Keratinocyte (primary cell): ENCODE results near the gene VKORC1. TPM values are rescaled to one million over a fixed set of nuclear protein-coding genes. Genes with fewer than 3 reads are reported as not detected.

Experiments
- DNase-seq: peaks from one replicate; pipeline ENCODE4 v3.0.0-alpha.2; 2011; ENCODE audit warnings: low read depth, missing footprints, low spot score
- FAIRE-seq: peaks from 2 replicates; lab custom pipeline; 2011; peaks lifted over from hg19 to GRCh38; lab: Jason Lieb, UNC
- H2AFZ ChIP-seq: 2 replicates; pipeline ENCODE4 v1.6.0; 2012; ENCODE audit warnings: low read length, control low read depth, inconsistent platforms; ENCODE audit not compliant: control insufficient read depth
- H3K27ac ChIP-seq: 2 replicates; pipeline ENCODE4 v1.5.1; 2011; ENCODE audit warnings: low read length; ENCODE audit not compliant: control insufficient read depth, insufficient read depth
- H3K27me3 ChIP-seq: 3 replicates; pipeline ENCODE4 v1.6.0; 2011; ENCODE audit warnings: low read length; ENCODE audit not compliant: control insufficient read depth, insufficient read depth; ENCODE audit errors: extremely low read depth
- H3K36me3 ChIP-seq, 2 experiments: 2 replicates in 1 of 2; 3 replicates in 1 of 2; pipeline ENCODE4 v1.5.1; 2011; ENCODE audit warnings: low read length in 2 of 2, mild to moderate bottlenecking in 1 of 2; ENCODE audit not compliant: control insufficient read depth in 2 of 2, insufficient read depth in 2 of 2; ENCODE audit errors: extremely low read depth in 1 of 2
- H3K4me1 ChIP-seq: 3 replicates; pipeline ENCODE4 v1.5.1; 2011; ENCODE audit warnings: low read length; ENCODE audit not compliant: control insufficient read depth, insufficient read depth; ENCODE audit errors: extremely low read depth
- H3K4me2 ChIP-seq: 3 replicates; pipeline ENCODE4 v1.6.0; 2011; ENCODE audit warnings: low read depth, low read length; ENCODE audit not compliant: control insufficient read depth, insufficient read depth; ENCODE audit errors: extremely low read depth
- H3K4me3 ChIP-seq, 3 experiments: fragments of 200-600 bp in 1 of 3; sonication (generic) in 1 of 3; 2 replicates in 2 of 3; 3 replicates in 1 of 3; pipeline ENCODE4 v1.5.1; 2011 to 2016; ENCODE audit warnings: low read length in 3 of 3, mild to moderate bottlenecking in 3 of 3, control low read depth in 2 of 3, inconsistent platforms in 1 of 3, low read depth in 1 of 3, mixed read lengths in 1 of 3, mixed run types in 1 of 3, moderate library complexity in 1 of 3; ENCODE audit not compliant: control insufficient read depth in 2 of 3, insufficient read depth in 2 of 3; ENCODE audit errors: extremely low read depth in 1 of 3
- H3K79me2 ChIP-seq: 2 replicates; pipeline ENCODE4 v1.6.0; 2012; ENCODE audit warnings: low read length; ENCODE audit not compliant: control insufficient read depth, insufficient read depth
- H3K9ac ChIP-seq: 3 replicates; pipeline ENCODE4 v1.6.0; 2011; ENCODE audit warnings: low read length; ENCODE audit not compliant: control insufficient read depth, insufficient read depth; ENCODE audit errors: extremely low read depth
- H3K9me1 ChIP-seq: 3 replicates; pipeline ENCODE4 v1.6.0; 2011; ENCODE audit warnings: low read length; ENCODE audit not compliant: control insufficient read depth, insufficient read depth; ENCODE audit errors: extremely low read depth
- H3K9me3 ChIP-seq: 2 replicates; pipeline ENCODE4 v1.5.1; 2012; ENCODE audit warnings: low read depth, low read length; ENCODE audit not compliant: control insufficient read depth
- H4K20me1 ChIP-seq: 3 replicates; pipeline ENCODE4 v1.6.0; 2011; ENCODE audit warnings: low read length; ENCODE audit not compliant: control insufficient read depth, insufficient read depth; ENCODE audit errors: extremely low read depth
- EZH2 ChIP-seq: IDR thresholded peaks from one replicate; pipeline ENCODE4 v1.6.1; 2012; ENCODE audit warnings: inconsistent platforms, mild to moderate bottlenecking, low read length, moderate library complexity
- dilution Hi-C: fragments of 300-500 bp; cut with MboI; formaldehyde crosslinking; loops from one replicate; pipeline ENCODE4 v1.7.0; 2020; ENCODE audit warnings: low sequenced_read_pairs; ENCODE audit not compliant: extremely low pct_ligation_motif_present
- polyA plus RNA-seq, 5 experiments: library from polyadenylated mRNA; depleted of rRNA in 3 of 5; stranded (reverse) in 3 of 5; stranded (forward) in 1 of 5; unstranded in 1 of 5; fragments of >200 nt; gene quantifications; 1 replicate in 1 of 5; 2 replicates in 3 of 5; 3 replicates in 1 of 5; pipeline versions ENCODE4 v1.2.1 to v1.2.3, GENCODE V29; 2011 to 2012; ENCODE audit warnings: missing spikeins in 2 of 5, low read depth in 1 of 5, low replicate concordance in 1 of 5
- TF ChIP-seq, protein P1 (sequence below), 3 experiments: IDR thresholded peaks in 1 of 3; conservative IDR thresholded peaks in 1 of 3; optimal IDR thresholded peaks in 1 of 3; 2 replicates in 2 of 3; 3 replicates in 1 of 3; pipeline versions ENCODE3 to v1.5.1; 2011; ENCODE audit warnings: low read length in 3 of 3, mild to moderate bottlenecking in 3 of 3, moderate library complexity in 2 of 3, control low read depth in 1 of 3, inconsistent platforms in 1 of 3; ENCODE audit not compliant: insufficient read depth in 2 of 3; ENCODE audit errors: extremely low read depth in 1 of 3

VKORC1 gene
- polyA plus RNA-seq, 1 donor (not counting 4 experiments of a cell fraction or from before 2014, with no cell fraction given), result 73.6 TPM

DNA sequence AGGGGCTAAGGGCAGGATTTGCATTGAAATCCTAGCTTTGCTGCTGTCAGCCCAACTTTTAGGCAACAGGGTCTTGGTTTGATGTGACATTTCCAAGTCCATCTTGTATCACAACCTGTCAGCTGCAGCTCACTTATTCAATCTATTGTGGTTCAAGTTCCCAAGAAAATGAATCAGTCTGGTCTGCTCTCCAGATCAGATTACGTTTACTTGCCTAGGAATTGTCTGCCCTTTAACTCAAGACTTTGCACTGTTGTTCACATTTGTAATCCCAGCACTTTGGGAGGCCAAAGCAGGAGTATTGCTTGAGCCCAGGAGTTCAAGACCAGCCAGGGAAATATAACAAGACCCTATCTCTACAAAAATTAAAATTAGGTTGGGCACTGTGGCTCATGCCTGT, 51.2 kb downstream of the VKORC1 start:
- Histone ChIP-seq H3K9ac (no peak overlapping the region), H4K20me1 (no peaks in the 10 kb centered on the region), H3K4me2 (no peak overlapping the region), H3K9me3 (no peaks in the 10 kb centered on the region), H3K27me3 (no peaks in the 10 kb centered on the region), H3K79me2 (no peaks in the 10 kb centered on the region), H2AFZ (no peak overlapping the region), H3K9me1 (no peaks in the 10 kb centered on the region), H3K36me3 (peaks cover 17 to 20% of the 10 kb centered on the region in 2 experiments), H3K27ac (no peak overlapping the region), H3K4me3 (no peak overlapping the region), H3K4me1 (no peaks in the 10 kb centered on the region)
- FAIRE-seq (no peak), DNase-seq (no peak)
- no peak for TF ChIP-seq EZH2
- TF ChIP-seq, protein P1, sequence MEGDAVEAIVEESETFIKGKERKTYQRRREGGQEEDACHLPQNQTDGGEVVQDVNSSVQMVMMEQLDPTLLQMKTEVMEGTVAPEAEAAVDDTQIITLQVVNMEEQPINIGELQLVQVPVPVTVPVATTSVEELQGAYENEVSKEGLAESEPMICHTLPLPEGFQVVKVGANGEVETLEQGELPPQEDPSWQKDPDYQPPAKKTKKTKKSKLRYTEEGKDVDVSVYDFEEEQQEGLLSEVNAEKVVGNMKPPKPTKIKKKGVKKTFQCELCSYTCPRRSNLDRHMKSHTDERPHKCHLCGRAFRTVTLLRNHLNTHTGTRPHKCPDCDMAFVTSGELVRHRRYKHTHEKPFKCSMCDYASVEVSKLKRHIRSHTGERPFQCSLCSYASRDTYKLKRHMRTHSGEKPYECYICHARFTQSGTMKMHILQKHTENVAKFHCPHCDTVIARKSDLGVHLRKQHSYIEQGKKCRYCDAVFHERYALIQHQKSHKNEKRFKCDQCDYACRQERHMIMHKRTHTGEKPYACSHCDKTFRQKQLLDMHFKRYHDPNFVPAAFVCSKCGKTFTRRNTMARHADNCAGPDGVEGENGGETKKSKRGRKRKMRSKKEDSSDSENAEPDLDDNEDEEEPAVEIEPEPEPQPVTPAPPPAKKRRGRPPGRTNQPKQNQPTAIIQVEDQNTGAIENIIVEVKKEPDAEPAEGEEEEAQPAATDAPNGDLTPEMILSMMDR (optimal IDR thresholded peaks at IDR 0.05 in 1 of 3, IDR thresholded peaks at IDR 0.05 in 1 of 3, conservative IDR thresholded peaks at IDR 0.05 in 1 of 3; ENCODE audit: extremely low read depth in 1 of 3, insufficient read depth in 2 of 3, low read length in 3 of 3), result no peak
- dilution Hi-C loops, result no loop called here

DNA sequence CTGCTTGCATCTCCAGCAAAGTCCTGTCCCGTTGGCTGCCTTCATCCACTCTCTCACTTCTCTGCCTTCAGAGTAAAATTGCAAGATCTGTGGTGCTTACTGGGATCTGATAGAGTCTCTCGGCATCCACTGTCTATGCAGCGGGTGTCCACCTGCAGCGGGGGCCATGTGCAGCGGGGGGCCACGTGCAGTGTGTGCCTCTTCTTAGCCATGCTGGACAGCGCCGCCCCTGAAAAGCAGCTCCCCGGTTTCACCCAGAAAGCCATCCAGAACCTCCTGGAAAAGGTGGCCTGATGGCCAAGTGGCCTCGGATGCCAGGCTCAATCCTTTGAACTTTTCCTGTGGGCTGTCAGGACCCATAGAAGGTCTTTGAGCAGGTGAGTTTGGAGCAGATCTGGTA, 51.7 kb downstream of the VKORC1 start:
- FAIRE-seq (no peak), DNase-seq (no peak)
- Histone ChIP-seq H3K9me1 (no peaks in the 10 kb centered on the region), H2AFZ (no peak overlapping the region), H3K36me3 (peaks cover 21 to 25% of the 10 kb centered on the region in 2 experiments), H3K4me2 (no peak overlapping the region), H4K20me1 (no peaks in the 10 kb centered on the region), H3K27ac (no peak overlapping the region), H3K9ac (no peak overlapping the region), H3K4me1 (no peaks in the 10 kb centered on the region), H3K79me2 (no peaks in the 10 kb centered on the region), H3K4me3 (no peak overlapping the region), H3K27me3 (no peaks in the 10 kb centered on the region), H3K9me3 (no peaks in the 10 kb centered on the region)
- TF ChIP-seq EZH2, result no peak
- TF ChIP-seq, protein P1 (optimal IDR thresholded peaks at IDR 0.05 in 1 of 3, IDR thresholded peaks at IDR 0.05 in 1 of 3, conservative IDR thresholded peaks at IDR 0.05 in 1 of 3; ENCODE audit: extremely low read depth in 1 of 3, insufficient read depth in 2 of 3, low read length in 3 of 3), result no peak
- dilution Hi-C loops, result no loop called here

Other genes starting within 250 kb of the VKORC1 start
- 18.5 to 22.4 TPM (median 19.2 TPM) in 3 replicates for gene BCL7C, start 200.7 kb downstream of the VKORC1 start, polyA plus RNA-seq
- gene CTF1, start 198.2 kb downstream of the VKORC1 start, polyA plus RNA-seq, result 2.1 to 3.2 TPM (median 2.6 TPM) in 3 replicates
- gene FBXL19, start 171.2 kb downstream of the VKORC1 start, polyA plus RNA-seq, result 9.6 to 15.0 TPM (median 10.2 TPM) in 3 replicates
- 8.1 to 12.7 TPM (median 10.8 TPM) in 3 replicates for gene ORAI3, start 145.7 kb downstream of the VKORC1 start, polyA plus RNA-seq
- 0.94 to 3.7 TPM (median 1.1 TPM) in 3 replicates for gene SETD1A, start 137.0 kb downstream of the VKORC1 start, polyA plus RNA-seq
- 2.0 to 3.5 TPM (median 2.4 TPM) in 3 replicates for gene HSD3B7, start 109.6 kb downstream of the VKORC1 start, polyA plus RNA-seq
- 0.34 to 0.55 TPM (median 0.50 TPM) in 3 replicates for gene STX1B, start 84.2 kb downstream of the VKORC1 start, polyA plus RNA-seq
- 43.6 to 51.1 TPM (median 48.3 TPM) in 3 replicates for gene STX4, start 61.2 kb downstream of the VKORC1 start, polyA plus RNA-seq
- gene ZNF668, start 20.6 kb downstream of the VKORC1 start, polyA plus RNA-seq, result 5.5 to 9.4 TPM (median 8.3 TPM) in 3 replicates
- gene ZNF646, start 20.4 kb downstream of the VKORC1 start, polyA plus RNA-seq, result 2.5 to 4.3 TPM (median 2.7 TPM) in 3 replicates
- gene PRSS53, start 5.9 kb downstream of the VKORC1 start, polyA plus RNA-seq, result 0.50 to 1.2 TPM (median 0.97 TPM) in 3 replicates
- gene BCKDK, start 13.6 kb upstream of the VKORC1 start, polyA plus RNA-seq, result 17.2 to 35.7 TPM (median 19.9 TPM) in 3 replicates
- gene KAT8, start 22.9 kb upstream of the VKORC1 start, polyA plus RNA-seq, result 25.9 to 26.4 TPM (median 26.1 TPM) in 3 replicates
- 31.2 to 65.3 TPM (median 46.4 TPM) in 3 replicates for gene PRSS8, start 40.9 kb upstream of the VKORC1 start, polyA plus RNA-seq
- 0.08 to 0.95 TPM (median 0.43 TPM) in 3 replicates for gene PRSS36, start 55.3 kb upstream of the VKORC1 start, polyA plus RNA-seq
- 88.0 to 210 TPM (median 199 TPM) in 3 replicates for gene FUS, start 85.3 kb upstream of the VKORC1 start, polyA plus RNA-seq
- 46.4 to 84.9 TPM (median 58.1 TPM) in 3 replicates for gene PYCARD, start 108.0 kb upstream of the VKORC1 start, polyA plus RNA-seq
- under 0.01 TPM in 1 of 3 replicates, not detected in the others for gene TRIM72, start 119.3 kb upstream of the VKORC1 start, polyA plus RNA-seq
- gene PYDC1, start 122.3 kb upstream of the VKORC1 start, polyA plus RNA-seq, result not detected in 3 replicates
- 0.11 to 0.30 TPM (median 0.13 TPM) in 3 replicates for gene ITGAM, start 165.2 kb upstream of the VKORC1 start, polyA plus RNA-seq